UCSD-AML1 (cell line): Measurements from ENCODE around the gene ARRB1.

ENCODE experiments used
- DNase-seq: peaks from one replicate; lab custom pipeline; 2025; ENCODE audit not compliant: unreplicated experiment; lab: John Stamatoyannopoulos, UW

Gene ARRB1

GRCh38 chr11:75261902-75262361 lies 89.5 kb downstream of the ARRB1 start:
- DNase-seq: no peak

GRCh38 chr11:75260396-75261170 lies 90.9 kb downstream of the ARRB1 start:
- DNase-seq: no peak

- DNase-seq: no peak
Measured at GRCh38 chr11:75254326-75254725, 97.1 kb downstream of the ARRB1 start.

GRCh38 chr11:75249704-75250103 lies 101.8 kb downstream of the ARRB1 start:
- no peak for DNase-seq

- DNase-seq: no peak
Measured at GRCh38 chr11:75248924-75249256, 102.6 kb downstream of the ARRB1 start.

- DNase-seq: no peak
Measured at GRCh38 chr11:75246671-75247350, 104.7 kb downstream of the ARRB1 start.

GRCh38 chr11:75246006-75246670 lies 105.3 kb downstream of the ARRB1 start:
- DNase-seq: no peak

GRCh38 chr11:75245356-75246005 lies 106.0 kb downstream of the ARRB1 start:
- no peak for DNase-seq

- no peak for DNase-seq
Measured at GRCh38 chr11:75244052-75244814, 107.2 kb downstream of the ARRB1 start.

GRCh38 chr11:75242722-75243600 lies 108.5 kb downstream of the ARRB1 start:
- DNase-seq: no peak

- no peak for DNase-seq
Measured at GRCh38 chr11:75241906-75242644, 109.4 kb downstream of the ARRB1 start.

- DNase-seq: peak; percentile 87
Measured at GRCh38 chr11:75241036-75241905, 110.2 kb downstream of the ARRB1 start.

GRCh38 chr11:75240311-75241035 lies 111.0 kb downstream of the ARRB1 start, which contains the start of gene TPBGL:
TPBGL (plus strand) TSS chr11:75240774; CDS start chr11:75241050, 276 bp downstream.
- DNase-seq: no peak

GRCh38 chr11:75239531-75240290 lies 111.8 kb downstream of the ARRB1 start:
- DNase-seq: no peak

GRCh38 chr11:75238595-75239440 lies 112.6 kb downstream of the ARRB1 start:
- no peak for DNase-seq

- DNase-seq: no peak
Measured at GRCh38 chr11:75237050-75237449, 114.4 kb downstream of the ARRB1 start.
